HUES6 (cell line): Measurements from ENCODE around the gene PDE4D.

Source experiments
- H3K27ac ChIP-seq: 2 replicates; pipeline ENCODE4 v1.7.0; 2013; ENCODE audit warnings: low read depth, mild to moderate bottlenecking, low read length, inconsistent platforms
- H3K27me3 ChIP-seq: 2 replicates; pipeline ENCODE4 v1.6.1; 2013; ENCODE audit warnings: low read length; ENCODE audit not compliant: control insufficient read depth, insufficient read depth
- H3K36me3 ChIP-seq: 2 replicates; pipeline ENCODE4 v1.6.1; 2013; ENCODE audit warnings: low read length; ENCODE audit not compliant: control insufficient read depth, insufficient read depth
- H3K4me1 ChIP-seq: 2 replicates; pipeline ENCODE4 v1.6.1; 2013; ENCODE audit warnings: low read length; ENCODE audit not compliant: control insufficient read depth, insufficient read depth
- H3K4me3 ChIP-seq: 2 replicates; pipeline ENCODE4 v1.5.1; 2013; ENCODE audit warnings: low read depth, low read length
- H3K9ac ChIP-seq: one replicate; pipeline ENCODE4 v1.6.1; 2013; ENCODE audit warnings: mild to moderate bottlenecking, low read length
- H3K9me3 ChIP-seq: 2 replicates; pipeline ENCODE4 v1.6.1; 2013; ENCODE audit warnings: low read depth, low read length; ENCODE audit not compliant: control insufficient read depth, insufficient read depth

The PDE4D gene

GRCh38 chr5:59828623-59829022, 64.9 kb downstream of the PDE4D start:
- H3K4me1 ChIP-seq, result 0 out of 2 replicates have a peak, but pooled peaks cover 7% of the 10 kb centered on the region
- no peaks in the 10 kb centered on the region for H3K27me3 ChIP-seq
- H3K36me3 ChIP-seq, result no peaks in the 10 kb centered on the region
- H3K9ac ChIP-seq, result no peak overlapping the region
- H3K4me3 ChIP-seq, result no peak overlapping the region
- no peak overlapping the region for H3K27ac ChIP-seq
- no peaks in the 10 kb centered on the region for H3K9me3 ChIP-seq

- Histone ChIP-seq H3K27me3 (no peaks in the 10 kb centered on the region), H3K9me3 (no peaks in the 10 kb centered on the region), H3K9ac (no peak overlapping the region)
These were observed 66.5 kb downstream of the PDE4D start for GRCh38 chr5:59826996-59827395.

GRCh38 chr5:59823420-59823819, 70.1 kb downstream of the PDE4D start:
- Histone ChIP-seq H3K9ac (no peak overlapping the region), H3K4me1 (no peaks in the 10 kb centered on the region), H3K27ac (no peak overlapping the region), H3K27me3 (no peaks in the 10 kb centered on the region), H3K36me3 (no peaks in the 10 kb centered on the region), H3K4me3 (no peak overlapping the region), H3K9me3 (no peaks in the 10 kb centered on the region)

More at GRCh38 chr5:59826996-59827395, 66.5 kb downstream of the PDE4D start:
- Histone ChIP-seq H3K27ac (no peak overlapping the region), H3K36me3 (no peaks in the 10 kb centered on the region), H3K4me3 (no peak overlapping the region), H3K4me1 (0 out of 2 replicates have a peak, but pooled peaks cover 7% of the 10 kb centered on the region)

- Histone ChIP-seq H3K9me3 (no peaks in the 10 kb centered on the region), H3K4me1 (no peaks in the 10 kb centered on the region), H3K27me3 (no peaks in the 10 kb centered on the region), H3K4me3 (no peak overlapping the region), H3K27ac (no peak overlapping the region), H3K36me3 (no peaks in the 10 kb centered on the region), H3K9ac (no peak overlapping the region)
These were observed 73.7 kb downstream of the PDE4D start for GRCh38 chr5:59819806-59820205.

GRCh38 chr5:59817536-59817935, 76.0 kb downstream of the PDE4D start:
- Histone ChIP-seq H3K4me1 (no peaks in the 10 kb centered on the region), H3K4me3 (no peak overlapping the region), H3K27me3 (no peaks in the 10 kb centered on the region), H3K36me3 (no peaks in the 10 kb centered on the region), H3K9ac (no peak overlapping the region), H3K27ac (no peak overlapping the region), H3K9me3 (no peaks in the 10 kb centered on the region)

GRCh38 chr5:59816654-59817300, 76.7 kb downstream of the PDE4D start:
- Histone ChIP-seq H3K4me1 (no peaks in the 10 kb centered on the region), H3K4me3 (no peak overlapping the region), H3K9ac (no peak overlapping the region), H3K9me3 (no peaks in the 10 kb centered on the region), H3K27me3 (no peaks in the 10 kb centered on the region), H3K27ac (no peak overlapping the region), H3K36me3 (no peaks in the 10 kb centered on the region)

- H3K27ac ChIP-seq, result no peak overlapping the region
- H3K36me3 ChIP-seq, result no peaks in the 10 kb centered on the region
- H3K27me3 ChIP-seq, result 0 out of 2 replicates have a peak, but pooled peaks cover 5% of the 10 kb centered on the region
- no peak overlapping the region for H3K4me3 ChIP-seq
- H3K9me3 ChIP-seq, result no peaks in the 10 kb centered on the region
- no peak overlapping the region for H3K9ac ChIP-seq
- no peaks in the 10 kb centered on the region for H3K4me1 ChIP-seq
These were observed 79.0 kb downstream of the PDE4D start for GRCh38 chr5:59814537-59814872.

- Histone ChIP-seq H3K27ac (no peak overlapping the region), H3K9ac (no peak overlapping the region), H3K36me3 (no peaks in the 10 kb centered on the region), H3K4me3 (peak overlapping the region; percentile 53), H3K4me1 (no peaks in the 10 kb centered on the region), H3K9me3 (no peaks in the 10 kb centered on the region), H3K27me3 (0 out of 2 replicates have a peak, but pooled peaks cover 5% of the 10 kb centered on the region)
These were observed 79.6 kb downstream of the PDE4D start for GRCh38 chr5:59813761-59814536.

- H3K27ac ChIP-seq, result no peak overlapping the region
- H3K4me1 ChIP-seq, result no peaks in the 10 kb centered on the region
- no peak overlapping the region for H3K9ac ChIP-seq
- 0 out of 2 replicates have a peak, but pooled peaks cover 5% of the 10 kb centered on the region for H3K27me3 ChIP-seq
- H3K4me3 ChIP-seq, result peak overlapping the region; percentile 44
- no peaks in the 10 kb centered on the region for H3K9me3 ChIP-seq
- H3K36me3 ChIP-seq, result no peaks in the 10 kb centered on the region
These were observed 83.5 kb downstream of the PDE4D start for GRCh38 chr5:59810041-59810440.

GRCh38 chr5:59807806-59808205, 85.7 kb downstream of the PDE4D start:
- Histone ChIP-seq H3K36me3 (no peaks in the 10 kb centered on the region), H3K27me3 (0 out of 2 replicates have a peak, but pooled peaks cover 5% of the 10 kb centered on the region), H3K4me1 (no peaks in the 10 kb centered on the region), H3K4me3 (no peak overlapping the region), H3K9me3 (no peaks in the 10 kb centered on the region), H3K9ac (no peak overlapping the region), H3K27ac (no peak overlapping the region)

- no peaks in the 10 kb centered on the region for H3K27me3 ChIP-seq
- H3K4me3 ChIP-seq, result peak overlapping the region; percentile 30; the same call in 1 of the 2 replicates
- no peak overlapping the region for H3K9ac ChIP-seq
- H3K4me1 ChIP-seq, result peaks cover 15% of the 10 kb centered on the region
- H3K9me3 ChIP-seq, result no peaks in the 10 kb centered on the region
- H3K27ac ChIP-seq, result no peak overlapping the region
- no peaks in the 10 kb centered on the region for H3K36me3 ChIP-seq
These were observed 93.1 kb downstream of the PDE4D start for GRCh38 chr5:59800347-59800893.
